GM12872 (cell line): ENCODE results near the gene TMUB2.

Experiments
- CTCF ChIP-seq: IDR thresholded peaks from 3 replicates; pipeline ENCODE4 v1.5.1; 2011; ENCODE audit warnings: low read depth, mild to moderate bottlenecking, low read length, moderate library complexity; ENCODE audit not compliant: insufficient read depth

TMUB2 gene

GRCh38 chr17:44214896-44215295 is 28.1 kb downstream of the TMUB2 start:
- no peak for TF ChIP-seq CTCF

GRCh38 chr17:44216173-44216572 is 29.4 kb downstream of the TMUB2 start:
- no peak for TF ChIP-seq CTCF

GRCh38 chr17:44216694-44217093 is 29.9 kb downstream of the TMUB2 start:
- TF ChIP-seq CTCF = no peak

GRCh38 chr17:44217738-44218343 is 31.1 kb downstream of the TMUB2 start:
- no peak for TF ChIP-seq CTCF

- TF ChIP-seq CTCF = peak; percentile 64
These were observed 31.8 kb downstream of the TMUB2 start for GRCh38 chr17:44218344-44219107.

GRCh38 chr17:44219108-44219615 is 32.4 kb downstream of the TMUB2 start:
- TF ChIP-seq CTCF = peak; percentile 59; the same call in 2 of the 3 replicates

- TF ChIP-seq CTCF = no peak
These were observed 32.9 kb downstream of the TMUB2 start, which contains the start of gene UBTF for GRCh38 chr17:44219616-44220212. TSS of gene UBTF (minus strand) at chr17:44219675. CDS start at chr17:44218229, 1,446 bp downstream.
